ENCODE data around the gene HS6ST1. TPM values are rescaled to one million over a fixed set of nuclear protein-coding genes. Genes with fewer than 3 reads are reported as not detected.

HS6ST1 gene, protein sequence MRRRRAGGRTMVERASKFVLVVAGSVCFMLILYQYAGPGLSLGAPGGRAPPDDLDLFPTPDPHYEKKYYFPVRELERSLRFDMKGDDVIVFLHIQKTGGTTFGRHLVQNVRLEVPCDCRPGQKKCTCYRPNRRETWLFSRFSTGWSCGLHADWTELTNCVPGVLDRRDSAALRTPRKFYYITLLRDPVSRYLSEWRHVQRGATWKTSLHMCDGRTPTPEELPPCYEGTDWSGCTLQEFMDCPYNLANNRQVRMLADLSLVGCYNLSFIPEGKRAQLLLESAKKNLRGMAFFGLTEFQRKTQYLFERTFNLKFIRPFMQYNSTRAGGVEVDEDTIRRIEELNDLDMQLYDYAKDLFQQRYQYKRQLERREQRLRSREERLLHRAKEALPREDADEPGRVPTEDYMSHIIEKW
- total RNA-seq = 10 to 100 TPM; 11.2 to 32.2 (median 14.7) TPM

DNA sequence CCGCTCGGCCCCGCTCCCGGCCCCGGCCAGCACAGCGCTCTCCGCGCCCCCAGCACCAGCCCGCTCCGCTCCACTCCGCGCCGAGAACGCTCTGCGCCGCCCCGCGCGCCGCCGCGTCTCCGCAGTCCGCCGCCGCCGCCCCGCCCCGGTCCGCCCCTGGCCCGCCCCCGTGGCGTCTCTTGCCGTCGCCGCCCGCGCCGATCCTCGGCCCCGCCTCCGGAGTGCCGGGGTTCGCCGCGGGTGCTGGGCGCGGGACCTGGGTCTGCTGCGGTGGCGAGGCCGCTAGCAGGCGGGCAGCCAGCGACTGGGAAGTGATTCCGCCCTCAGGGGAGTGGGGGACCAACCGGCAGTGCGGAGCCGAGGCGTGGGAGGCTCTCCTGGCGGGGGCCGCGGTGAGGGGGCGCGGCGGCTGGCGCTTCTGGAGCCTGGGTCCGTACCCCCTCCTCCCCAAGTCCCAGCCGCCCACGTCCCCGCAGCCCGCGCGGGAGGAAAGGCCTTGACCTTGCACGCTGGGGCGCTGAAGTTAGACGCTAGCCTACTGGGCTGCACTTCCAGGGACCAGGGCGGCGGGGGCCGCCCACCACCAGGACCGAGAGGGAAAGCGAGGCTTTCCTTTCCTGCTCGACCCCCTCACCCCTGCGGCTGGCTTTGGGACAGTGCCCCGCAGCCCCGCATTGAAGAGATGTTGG is at the start of gene HS6ST1:
TSS of gene HS6ST1 (minus strand) at position 93 of the 689 bp plus-strand sequence. CDS start 305 bp downstream, outside the sequence.
- TF ChIP-seq, protein P1, sequence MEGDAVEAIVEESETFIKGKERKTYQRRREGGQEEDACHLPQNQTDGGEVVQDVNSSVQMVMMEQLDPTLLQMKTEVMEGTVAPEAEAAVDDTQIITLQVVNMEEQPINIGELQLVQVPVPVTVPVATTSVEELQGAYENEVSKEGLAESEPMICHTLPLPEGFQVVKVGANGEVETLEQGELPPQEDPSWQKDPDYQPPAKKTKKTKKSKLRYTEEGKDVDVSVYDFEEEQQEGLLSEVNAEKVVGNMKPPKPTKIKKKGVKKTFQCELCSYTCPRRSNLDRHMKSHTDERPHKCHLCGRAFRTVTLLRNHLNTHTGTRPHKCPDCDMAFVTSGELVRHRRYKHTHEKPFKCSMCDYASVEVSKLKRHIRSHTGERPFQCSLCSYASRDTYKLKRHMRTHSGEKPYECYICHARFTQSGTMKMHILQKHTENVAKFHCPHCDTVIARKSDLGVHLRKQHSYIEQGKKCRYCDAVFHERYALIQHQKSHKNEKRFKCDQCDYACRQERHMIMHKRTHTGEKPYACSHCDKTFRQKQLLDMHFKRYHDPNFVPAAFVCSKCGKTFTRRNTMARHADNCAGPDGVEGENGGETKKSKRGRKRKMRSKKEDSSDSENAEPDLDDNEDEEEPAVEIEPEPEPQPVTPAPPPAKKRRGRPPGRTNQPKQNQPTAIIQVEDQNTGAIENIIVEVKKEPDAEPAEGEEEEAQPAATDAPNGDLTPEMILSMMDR (IDR thresholded peaks at IDR 0.05; ENCODE audit: low read depth) = no peak

DNA sequence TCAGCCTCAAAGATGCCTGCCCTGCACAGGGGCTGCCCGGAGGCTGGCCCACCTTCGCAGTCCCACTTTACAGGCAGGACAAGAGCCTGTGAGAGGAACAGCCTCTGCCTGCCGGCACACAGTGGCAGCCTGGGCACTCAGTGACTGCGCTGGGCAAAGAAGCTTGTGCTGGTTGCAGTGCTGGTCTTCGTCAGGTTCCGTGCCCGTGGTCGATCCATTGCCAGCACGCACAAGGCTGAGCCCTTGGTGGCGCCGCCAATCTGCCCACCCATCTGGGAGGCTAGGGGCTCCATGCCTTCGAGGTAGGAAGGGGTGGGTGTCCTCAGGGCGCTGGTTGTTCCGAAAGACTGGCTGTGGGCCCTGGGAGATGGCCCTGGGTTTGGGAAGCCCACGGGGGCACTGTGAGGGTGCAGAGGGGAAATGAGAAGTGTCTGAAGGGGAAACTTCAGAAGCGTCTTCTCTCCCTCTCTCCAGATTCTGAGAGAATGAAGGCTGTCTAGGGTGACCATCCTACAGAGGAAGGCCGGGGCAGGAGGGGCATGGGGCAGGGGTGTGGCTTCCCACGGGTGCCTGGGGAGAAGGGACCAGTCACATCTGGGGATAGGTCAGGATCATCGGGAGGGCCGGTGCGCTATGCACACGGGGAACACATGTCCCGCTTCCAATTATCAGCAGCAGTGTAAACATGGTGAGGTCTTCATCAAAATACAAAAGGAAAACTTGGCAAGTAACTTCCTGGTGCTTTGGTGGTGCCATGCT is 49.1 kb upstream of the HS6ST1 start:
- TF ChIP-seq, protein P1 (IDR thresholded peaks at IDR 0.05; ENCODE audit: low read depth) = no peak

DNA sequence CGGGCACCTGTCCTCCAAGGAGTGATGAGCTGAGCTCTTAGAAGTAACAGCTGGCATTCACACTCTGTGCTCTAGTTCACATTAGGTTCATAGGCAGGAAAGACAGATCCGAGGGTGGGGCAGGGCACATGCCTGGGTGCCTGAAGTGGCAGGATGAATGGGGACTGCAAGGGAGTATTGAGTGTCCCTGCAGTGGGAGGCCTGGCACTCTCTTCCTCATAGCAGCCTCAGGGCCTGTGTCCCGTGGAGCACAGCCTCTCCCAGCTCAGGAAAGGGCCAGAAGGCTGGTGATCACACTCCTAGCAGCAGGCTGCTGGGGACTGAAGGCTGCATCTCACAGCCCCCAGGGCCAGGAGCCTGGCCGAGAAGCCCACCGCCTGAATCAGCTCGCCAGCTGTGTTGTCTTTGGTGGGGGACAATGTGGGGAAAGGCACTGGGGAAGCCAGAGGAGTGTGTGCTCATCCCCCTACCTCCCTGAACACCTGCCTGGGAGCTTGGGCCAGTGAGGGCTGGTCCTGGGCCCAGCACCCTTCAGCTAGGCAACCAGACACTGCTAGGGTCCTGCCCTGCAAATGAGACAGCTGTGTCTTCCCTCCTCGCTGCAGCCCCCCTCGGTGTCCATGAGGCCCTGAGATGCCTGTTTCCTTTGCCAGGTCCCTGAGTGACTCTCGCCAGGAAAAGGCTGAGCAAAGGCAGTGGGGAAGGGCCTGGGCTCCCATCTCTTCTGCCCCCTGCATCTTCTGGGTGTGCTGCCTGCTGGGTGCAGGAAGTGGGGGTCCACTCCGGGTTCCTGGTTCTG is 48.2 kb upstream of the HS6ST1 start:
- TF ChIP-seq, protein P1 (IDR thresholded peaks at IDR 0.05; ENCODE audit: low read depth) = no peak

DNA sequence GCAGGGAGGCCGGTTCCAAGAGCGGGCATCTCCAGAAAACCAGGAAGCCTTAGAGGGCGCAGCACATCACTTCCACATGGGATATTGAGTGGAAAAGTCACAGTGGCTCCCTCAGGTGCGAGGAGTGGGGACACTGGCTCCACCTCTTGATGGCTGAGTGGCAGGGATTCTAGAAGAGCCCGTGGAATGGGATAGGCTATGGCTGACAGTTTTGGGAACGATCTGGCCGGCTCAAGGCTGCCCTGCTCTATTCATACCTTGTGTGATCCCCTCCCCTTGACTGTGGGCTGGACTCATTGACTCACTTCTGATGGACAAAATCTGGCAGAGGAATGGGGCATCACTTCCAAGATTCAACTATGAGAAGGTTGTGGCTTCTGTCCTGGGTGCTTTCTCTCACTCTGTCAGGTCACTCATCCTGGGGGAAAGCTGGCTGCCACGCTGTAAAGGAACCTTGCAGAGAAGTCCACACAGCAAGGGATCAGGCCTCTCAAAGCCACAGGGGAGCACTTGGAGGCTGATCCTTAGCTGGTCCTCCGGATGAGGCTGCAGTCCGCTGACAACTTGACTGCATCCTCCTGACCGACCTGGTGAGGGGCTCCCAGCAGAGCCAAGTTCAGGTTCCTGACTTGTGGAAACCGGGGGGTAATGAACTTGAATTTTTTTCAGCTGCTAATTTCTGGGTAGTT is 46.7 kb upstream of the HS6ST1 start:
- TF ChIP-seq, protein P1 (IDR thresholded peaks at IDR 0.05; ENCODE audit: low read depth) = no peak

DNA sequence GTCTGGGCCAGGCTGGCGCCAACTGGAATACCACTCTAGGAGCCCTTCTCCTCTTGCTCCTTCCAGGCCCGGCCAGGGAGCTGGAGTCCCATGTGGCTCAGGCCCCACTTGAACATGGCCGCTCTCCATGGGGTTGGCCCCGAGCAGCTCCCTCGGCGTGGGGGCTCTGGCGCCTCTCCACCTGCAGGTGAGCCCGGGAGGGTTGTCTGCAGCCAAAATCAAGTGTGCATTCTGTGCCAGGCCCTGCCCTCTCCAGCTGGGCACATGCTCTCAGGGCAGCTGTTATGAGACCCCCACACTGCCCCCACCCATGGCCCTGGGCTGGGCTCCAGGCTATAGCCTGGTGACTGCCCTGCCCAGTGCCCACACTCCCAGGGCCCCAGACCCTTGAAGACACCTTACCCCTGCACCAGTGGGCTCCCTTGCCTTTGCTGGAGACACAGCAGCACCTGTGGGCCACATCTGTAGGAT is 45.8 kb upstream of the HS6ST1 start:
- TF ChIP-seq, protein P1 (IDR thresholded peaks at IDR 0.05; ENCODE audit: low read depth) = no peak

DNA sequence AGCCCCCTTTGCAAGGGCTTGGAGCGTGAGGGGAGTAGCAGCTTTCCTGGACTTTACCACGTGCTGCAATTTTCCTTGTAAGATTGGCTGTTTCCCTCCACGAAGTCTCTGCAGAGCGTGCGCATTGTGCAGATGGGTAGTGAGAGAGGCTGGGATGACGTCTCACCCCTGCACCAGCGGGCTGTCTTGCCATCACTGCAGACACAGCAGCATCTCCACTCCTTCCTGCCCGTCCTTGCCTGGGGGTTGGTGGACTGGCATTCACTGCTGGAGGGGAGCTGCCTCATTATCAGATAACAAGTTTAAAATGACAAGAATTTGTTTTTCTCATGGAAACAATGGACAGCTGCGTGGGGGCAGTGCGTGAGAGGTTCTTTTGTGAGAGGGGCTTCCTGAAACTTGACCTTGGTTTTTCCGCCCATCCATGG is 45.3 kb upstream of the HS6ST1 start:
- TF ChIP-seq, protein P1 (IDR thresholded peaks at IDR 0.05; ENCODE audit: low read depth) = no peak
